Osteoblast (primary cell): ENCODE measurements around the gene CARD9. TPM values are rescaled to one million over a fixed set of nuclear protein-coding genes. Genes with fewer than 3 reads are reported as not detected.

Experiments
- DNase-seq: peaks from one replicate; pipeline ENCODE4 v3.0.0; 2011; ENCODE audit warnings: low spot score, mixed read lengths; ENCODE audit not compliant: insufficient read length; ENCODE audit errors: missing footprints
- H2AFZ ChIP-seq: 2 replicates; pipeline ENCODE4 v1.6.0; 2011; ENCODE audit warnings: mild to moderate bottlenecking, low read length
- H3K27ac ChIP-seq: 2 replicates; pipeline ENCODE4 v1.5.1; 2011; ENCODE audit warnings: mild to moderate bottlenecking, low read depth, low read length, moderate library complexity
- H3K27me3 ChIP-seq: 2 replicates; pipeline ENCODE4 v1.6.0; 2012; ENCODE audit warnings: mild to moderate bottlenecking, control low read depth, inconsistent platforms, low read length, moderate library complexity; ENCODE audit not compliant: insufficient read depth
- H3K36me3 ChIP-seq: 2 replicates; pipeline ENCODE4 v1.5.1; 2011; ENCODE audit warnings: mild to moderate bottlenecking, low read length, control low read depth, moderate library complexity; ENCODE audit not compliant: insufficient read depth
- H3K4me1 ChIP-seq: 2 replicates; pipeline ENCODE4 v1.5.1; 2011; ENCODE audit warnings: mild to moderate bottlenecking, low read length, control low read depth, moderate library complexity; ENCODE audit not compliant: insufficient read depth
- H3K4me2 ChIP-seq: 2 replicates; pipeline ENCODE4 v1.6.0; 2011; ENCODE audit warnings: mild to moderate bottlenecking, low read length; ENCODE audit not compliant: insufficient read depth
- H3K4me3 ChIP-seq: fragments of 200-600 bp; sonication (generic); 3 replicates; pipeline ENCODE4 v1.5.1; 2012; ENCODE audit warnings: mild to moderate bottlenecking, low read length, inconsistent platforms; ENCODE audit not compliant: insufficient read depth
- H3K79me2 ChIP-seq: 2 replicates; pipeline ENCODE4 v1.6.0; 2012; ENCODE audit warnings: mild to moderate bottlenecking, low read length, control low read depth, inconsistent platforms; ENCODE audit not compliant: insufficient read depth
- H3K9me3 ChIP-seq: 2 replicates; pipeline ENCODE4 v1.5.1; 2011; ENCODE audit warnings: low read depth, low read length, control low read depth
- H4K20me1 ChIP-seq: 2 replicates; pipeline ENCODE4 v1.6.0; 2012; ENCODE audit warnings: mild to moderate bottlenecking, low read length, control low read depth; ENCODE audit not compliant: insufficient read depth
- total RNA-seq: library from RNA; depleted of rRNA; stranded (reverse); fragments of >200 nt; gene quantifications from 2 replicates; pipeline ENCODE4 v1.2.3, GENCODE V29; 2012
- TF ChIP-seq, protein P1 (sequence below): IDR thresholded peaks from 2 replicates; pipeline ENCODE4 v1.5.1; 2011; ENCODE audit warnings: mild to moderate bottlenecking, low read depth, low read length, moderate library complexity; ENCODE audit errors: extremely low read depth

The CARD9 gene
- total RNA-seq, 1 donor = 5.1 TPM

GRCh38 chr9:136375096-136375495 is 1.6 kb upstream of the CARD9 start:
- TF ChIP-seq, protein P1, sequence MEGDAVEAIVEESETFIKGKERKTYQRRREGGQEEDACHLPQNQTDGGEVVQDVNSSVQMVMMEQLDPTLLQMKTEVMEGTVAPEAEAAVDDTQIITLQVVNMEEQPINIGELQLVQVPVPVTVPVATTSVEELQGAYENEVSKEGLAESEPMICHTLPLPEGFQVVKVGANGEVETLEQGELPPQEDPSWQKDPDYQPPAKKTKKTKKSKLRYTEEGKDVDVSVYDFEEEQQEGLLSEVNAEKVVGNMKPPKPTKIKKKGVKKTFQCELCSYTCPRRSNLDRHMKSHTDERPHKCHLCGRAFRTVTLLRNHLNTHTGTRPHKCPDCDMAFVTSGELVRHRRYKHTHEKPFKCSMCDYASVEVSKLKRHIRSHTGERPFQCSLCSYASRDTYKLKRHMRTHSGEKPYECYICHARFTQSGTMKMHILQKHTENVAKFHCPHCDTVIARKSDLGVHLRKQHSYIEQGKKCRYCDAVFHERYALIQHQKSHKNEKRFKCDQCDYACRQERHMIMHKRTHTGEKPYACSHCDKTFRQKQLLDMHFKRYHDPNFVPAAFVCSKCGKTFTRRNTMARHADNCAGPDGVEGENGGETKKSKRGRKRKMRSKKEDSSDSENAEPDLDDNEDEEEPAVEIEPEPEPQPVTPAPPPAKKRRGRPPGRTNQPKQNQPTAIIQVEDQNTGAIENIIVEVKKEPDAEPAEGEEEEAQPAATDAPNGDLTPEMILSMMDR = no peak
- Histone ChIP-seq H2AFZ (no peak overlapping the region), H3K4me2 (no peak overlapping the region), H3K36me3 (peaks cover 3% of the 10 kb centered on the region), H4K20me1 (no peaks in the 10 kb centered on the region), H3K27me3 (no peaks in the 10 kb centered on the region), H3K4me3 (no peak overlapping the region), H3K27ac (no peak overlapping the region), H3K4me1 (peaks cover 14% of the 10 kb centered on the region), H3K9me3 (no peaks in the 10 kb centered on the region), H3K79me2 (no peaks in the 10 kb centered on the region)
- DNase-seq = no peak

DNA sequence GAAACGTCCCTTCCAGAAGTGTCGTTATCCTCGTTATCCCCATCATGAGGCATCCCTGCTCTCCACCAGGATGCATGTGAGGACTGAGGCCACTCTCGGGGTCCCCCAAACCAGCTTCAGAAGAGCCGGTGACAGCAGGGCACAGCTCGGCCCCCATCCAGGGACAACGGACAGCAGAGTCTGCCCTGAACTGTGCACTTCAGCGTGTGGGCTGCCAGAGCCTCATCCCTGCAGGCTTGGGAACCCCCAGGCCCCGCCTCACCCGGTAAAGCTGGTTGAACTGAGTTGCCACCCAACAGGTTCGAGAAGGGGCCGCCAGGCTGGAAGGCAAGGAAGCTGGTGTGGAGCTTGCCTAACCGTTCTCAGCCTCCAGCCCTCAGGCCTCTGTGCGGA is 710 bp upstream of the CARD9 start:
- TF ChIP-seq, protein P1 = no peak
- peaks cover 14% of the 10 kb centered on the region for H3K4me1 ChIP-seq
- H2AFZ ChIP-seq = no peak overlapping the region
- no peak for DNase-seq
- H3K27ac ChIP-seq = no peak overlapping the region
- H3K4me3 ChIP-seq = no peak overlapping the region
- H3K36me3 ChIP-seq = peaks cover 3% of the 10 kb centered on the region
- H3K4me2 ChIP-seq = no peak overlapping the region
- no peaks in the 10 kb centered on the region for H3K79me2 ChIP-seq
- H4K20me1 ChIP-seq = no peaks in the 10 kb centered on the region
- H3K9me3 ChIP-seq = no peaks in the 10 kb centered on the region
- H3K27me3 ChIP-seq = no peaks in the 10 kb centered on the region

- Histone ChIP-seq H3K4me2 (peak overlapping the region; percentile 75), H4K20me1 (no peaks in the 10 kb centered on the region), H3K4me1 (peaks cover 14% of the 10 kb centered on the region), H3K4me3 (peak overlapping the region; percentile 56), H3K27ac (peak overlapping the region; percentile 61), H3K27me3 (no peaks in the 10 kb centered on the region), H3K79me2 (no peaks in the 10 kb centered on the region), H3K9me3 (no peaks in the 10 kb centered on the region), H3K36me3 (peaks cover 3% of the 10 kb centered on the region), H2AFZ (peak overlapping the region; percentile 77)
- TF ChIP-seq, protein P1 = peak; percentile 25
- DNase-seq = peak; percentile 99
These were observed 739 bp downstream of the CARD9 start for GRCh38 chr9:136372561-136373299.

DNA sequence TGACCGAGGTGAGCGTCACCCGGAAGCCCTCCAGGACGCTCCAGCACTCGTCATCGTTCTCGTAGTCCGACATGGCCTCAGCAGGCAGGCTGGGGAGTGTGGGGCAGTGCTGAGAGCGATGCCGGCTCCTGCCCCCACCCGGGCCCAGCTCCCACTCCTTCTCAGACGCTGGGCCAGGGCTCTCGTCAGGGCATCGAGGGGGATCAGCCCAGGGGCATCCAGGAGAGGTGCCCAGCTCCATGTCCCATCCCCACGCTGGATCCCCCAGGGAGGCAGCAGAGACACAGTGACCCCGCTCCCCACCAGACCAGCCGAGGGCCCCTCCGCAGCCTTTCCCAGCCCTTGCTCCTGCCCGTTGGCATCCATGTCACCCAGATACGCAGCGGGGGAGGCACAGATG is 1.5 kb downstream of the CARD9 start:
- TF ChIP-seq, protein P1 = no peak
- peak overlapping the region; percentile 75 for H3K4me2 ChIP-seq
- no peaks in the 10 kb centered on the region for H4K20me1 ChIP-seq
- peak overlapping the region; percentile 77 for H2AFZ ChIP-seq
- peaks cover 3% of the 10 kb centered on the region for H3K36me3 ChIP-seq
- no peaks in the 10 kb centered on the region for H3K27me3 ChIP-seq
- peak overlapping the region; percentile 56 for H3K4me3 ChIP-seq
- H3K4me1 ChIP-seq = peaks cover 14% of the 10 kb centered on the region
- H3K79me2 ChIP-seq = no peaks in the 10 kb centered on the region
- H3K9me3 ChIP-seq = no peaks in the 10 kb centered on the region
- H3K27ac ChIP-seq = no peak overlapping the region
- no peak for DNase-seq
